ENCODE measurements around the gene CFB.

DNA sequence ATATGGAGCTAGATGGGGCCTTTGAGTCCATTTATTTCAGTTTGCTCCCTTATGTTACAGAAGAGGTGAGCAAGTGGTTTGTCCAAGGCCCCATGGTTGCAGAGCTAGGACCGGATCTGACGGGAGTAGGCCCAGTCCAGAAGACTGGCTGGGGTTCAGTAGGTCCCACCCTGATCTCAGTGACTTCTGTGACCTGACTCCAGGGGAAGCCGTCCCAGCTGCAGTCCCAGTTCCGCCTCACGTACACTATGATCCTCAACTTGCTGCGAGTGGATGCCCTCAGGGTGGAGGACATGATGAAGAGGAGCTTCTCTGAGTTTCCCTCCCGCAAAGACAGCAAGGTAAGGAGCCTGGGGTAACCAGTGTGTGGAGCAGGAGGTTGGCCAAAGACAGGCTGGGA lies 20.6 kb downstream of the CFB start:
- TF ChIP-seq MAFK (IDR thresholded peaks at IDR 0.05; ENCODE audit: low read depth, low read length) (no peak), CTCF (conservative IDR thresholded peaks at IDR 0.05; ENCODE audit: low read depth, low read length) (no peak), CEBPB (IDR thresholded peaks at IDR 0.05; ENCODE audit: low read depth, low read length) (no peak), RFX5 (IDR thresholded peaks at IDR 0.05; ENCODE audit: low read depth, low read length) (no peak), SMC3 (IDR thresholded peaks at IDR 0.05; ENCODE audit: low read depth, low read length) (no peak), POLR2A (IDR thresholded peaks at IDR 0.05; ENCODE audit: low read depth, low read length) (no peak), BHLHE40 (IDR thresholded peaks at IDR 0.05; ENCODE audit: low read depth, low read length) (no peak), RCOR1 (IDR thresholded peaks at IDR 0.05; ENCODE audit: insufficient replicate concordance, low read length) (no peak), NFE2L2 (IDR thresholded peaks at IDR 0.05; ENCODE audit: low read depth, low read length) (no peak)
- TF ChIP-seq, protein P1, sequence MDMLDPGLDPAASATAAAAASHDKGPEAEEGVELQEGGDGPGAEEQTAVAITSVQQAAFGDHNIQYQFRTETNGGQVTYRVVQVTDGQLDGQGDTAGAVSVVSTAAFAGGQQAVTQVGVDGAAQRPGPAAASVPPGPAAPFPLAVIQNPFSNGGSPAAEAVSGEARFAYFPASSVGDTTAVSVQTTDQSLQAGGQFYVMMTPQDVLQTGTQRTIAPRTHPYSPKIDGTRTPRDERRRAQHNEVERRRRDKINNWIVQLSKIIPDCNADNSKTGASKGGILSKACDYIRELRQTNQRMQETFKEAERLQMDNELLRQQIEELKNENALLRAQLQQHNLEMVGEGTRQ (IDR thresholded peaks at IDR 0.05; ENCODE audit: low read depth, low read length): no peak

Measured in IMR-90 (cell line).